Epithelial cell of esophagus (primary cell): ENCODE data around the gene PCED1B.

Source experiments
- DNase-seq: peaks from one replicate; pipeline ENCODE4 v3.0.0; 2010; ENCODE audit warnings: low read depth
- H3K4me3 ChIP-seq: 2 replicates; pipeline ENCODE4 v1.5.1; 2011; ENCODE audit warnings: mild to moderate bottlenecking, low read length, control low read depth
- TF ChIP-seq, protein P1 (sequence below): IDR thresholded peaks from 2 replicates; pipeline ENCODE4 v1.5.1; 2011; ENCODE audit warnings: low read depth, mild to moderate bottlenecking, low read length, control low read depth, inconsistent platforms; ENCODE audit not compliant: insufficient read depth; ENCODE audit errors: missing control alignments

PCED1B gene

DNA sequence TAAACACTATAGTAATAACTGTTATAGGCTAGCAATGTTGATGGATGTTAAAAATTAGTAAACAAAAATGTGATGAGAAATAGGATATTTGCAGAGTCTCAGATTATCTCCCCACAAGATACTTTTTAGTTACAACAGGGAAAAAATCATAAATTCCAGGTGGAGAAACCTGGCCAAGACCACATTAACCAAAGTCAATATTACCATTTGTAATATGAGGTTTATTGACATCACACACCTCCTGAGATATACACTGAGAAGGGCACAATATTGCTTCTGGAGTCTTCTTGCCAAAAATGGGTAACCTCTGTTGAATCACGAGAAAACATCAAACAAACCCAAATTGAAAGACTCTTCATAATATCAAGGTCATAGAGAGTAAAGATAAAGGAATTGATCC is 72.7 kb downstream of the PCED1B start:
- DNase-seq: no peak
- no peak overlapping the region for H3K4me3 ChIP-seq
- TF ChIP-seq, protein P1, sequence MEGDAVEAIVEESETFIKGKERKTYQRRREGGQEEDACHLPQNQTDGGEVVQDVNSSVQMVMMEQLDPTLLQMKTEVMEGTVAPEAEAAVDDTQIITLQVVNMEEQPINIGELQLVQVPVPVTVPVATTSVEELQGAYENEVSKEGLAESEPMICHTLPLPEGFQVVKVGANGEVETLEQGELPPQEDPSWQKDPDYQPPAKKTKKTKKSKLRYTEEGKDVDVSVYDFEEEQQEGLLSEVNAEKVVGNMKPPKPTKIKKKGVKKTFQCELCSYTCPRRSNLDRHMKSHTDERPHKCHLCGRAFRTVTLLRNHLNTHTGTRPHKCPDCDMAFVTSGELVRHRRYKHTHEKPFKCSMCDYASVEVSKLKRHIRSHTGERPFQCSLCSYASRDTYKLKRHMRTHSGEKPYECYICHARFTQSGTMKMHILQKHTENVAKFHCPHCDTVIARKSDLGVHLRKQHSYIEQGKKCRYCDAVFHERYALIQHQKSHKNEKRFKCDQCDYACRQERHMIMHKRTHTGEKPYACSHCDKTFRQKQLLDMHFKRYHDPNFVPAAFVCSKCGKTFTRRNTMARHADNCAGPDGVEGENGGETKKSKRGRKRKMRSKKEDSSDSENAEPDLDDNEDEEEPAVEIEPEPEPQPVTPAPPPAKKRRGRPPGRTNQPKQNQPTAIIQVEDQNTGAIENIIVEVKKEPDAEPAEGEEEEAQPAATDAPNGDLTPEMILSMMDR: no peak

- no peak for DNase-seq
- TF ChIP-seq, protein P1: no peak
- H3K4me3 ChIP-seq: no peak overlapping the region
Observed at GRCh38 chr12:47155457-47156166, 76.2 kb downstream of the PCED1B start.

DNA sequence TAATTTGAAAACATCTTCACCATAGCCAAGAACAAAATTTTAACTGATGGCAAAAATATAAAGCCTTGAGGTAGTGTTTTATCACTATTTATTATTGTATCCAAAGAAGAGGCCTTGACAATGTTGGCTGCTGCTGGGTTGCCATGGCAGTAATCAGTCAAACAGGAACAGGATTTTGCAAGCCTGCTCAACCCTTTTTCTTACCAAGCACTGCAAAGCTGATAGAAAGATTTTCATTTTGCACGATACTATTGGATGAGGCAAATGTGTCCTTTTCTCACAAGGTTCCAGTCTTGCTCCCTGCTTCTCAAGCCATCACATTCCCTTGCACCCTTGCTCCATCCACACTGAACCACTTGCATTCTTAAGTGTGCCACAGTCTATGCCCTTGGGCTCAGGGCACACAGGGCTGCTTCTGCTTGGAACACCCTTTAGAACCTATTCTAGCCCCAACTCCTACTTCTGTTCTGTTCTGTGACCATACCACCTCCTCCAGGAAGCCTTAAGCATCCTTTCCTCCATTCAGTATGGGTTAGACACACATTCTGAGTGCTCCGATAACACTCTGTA is 76.8 kb downstream of the PCED1B start:
- TF ChIP-seq, protein P1: no peak
- H3K4me3 ChIP-seq: no peak overlapping the region
- DNase-seq: peak; percentile 7

DNA sequence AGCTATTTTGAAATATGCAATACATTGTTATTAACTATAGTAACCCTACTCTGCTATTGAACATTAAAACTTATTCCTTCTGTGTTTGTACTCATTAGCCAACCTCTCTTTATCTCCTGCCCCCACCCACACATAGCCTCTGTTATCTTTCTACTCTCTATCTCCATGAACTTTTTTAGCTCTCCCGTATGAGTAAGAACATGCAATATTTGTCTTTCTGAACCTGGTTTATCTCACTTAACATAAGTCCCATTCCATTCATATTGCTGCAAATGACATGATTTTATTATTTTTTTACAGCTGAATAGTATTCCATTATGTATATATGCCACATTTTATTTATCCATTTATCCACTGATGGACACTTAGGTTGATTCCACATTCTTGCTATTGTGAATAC is 79.4 kb downstream of the PCED1B start:
- TF ChIP-seq, protein P1: no peak
- no peak for DNase-seq
- H3K4me3 ChIP-seq: no peak overlapping the region

GRCh38 chr12:47159348-47159747 is 79.9 kb downstream of the PCED1B start:
- no peak for DNase-seq
- TF ChIP-seq, protein P1: no peak
- H3K4me3 ChIP-seq: no peak overlapping the region

- TF ChIP-seq, protein P1: no peak
- H3K4me3 ChIP-seq: no peak overlapping the region
- no peak for DNase-seq
Observed at GRCh38 chr12:47160316-47161244, 81.2 kb downstream of the PCED1B start.
